Bronchial epithelial cell (primary cell): Measurements from ENCODE around the gene POC1A. TPM values are rescaled to one million over a fixed set of nuclear protein-coding genes. Genes with fewer than 3 reads are reported as not detected.

ENCODE experiments used
- DNase-seq: peaks from one replicate; pipeline ENCODE4 v3.0.0-alpha.2; 2010; ENCODE audit warnings: low read depth
- FAIRE-seq: peaks from 2 replicates; lab custom pipeline; 2011; peaks lifted over from hg19 to GRCh38; lab: Jason Lieb, UNC
- H3K27me3 ChIP-seq: 2 replicates; pipeline ENCODE4 v1.5.1; 2011; ENCODE audit warnings: low read length; ENCODE audit not compliant: control insufficient read depth, insufficient read depth
- H3K36me3 ChIP-seq: 2 replicates; pipeline ENCODE4 v1.5.1; 2011; ENCODE audit warnings: low read length; ENCODE audit not compliant: control insufficient read depth, insufficient read depth
- H3K4me3 ChIP-seq: 2 replicates; pipeline ENCODE4 v1.5.1; 2011; ENCODE audit warnings: mild to moderate bottlenecking, low read depth, low read length, control low read depth
- total RNA-seq: library from RNA; depleted of rRNA; stranded (reverse); fragments of >200 nt; gene quantifications from 2 replicates; pipeline ENCODE4 v1.2.1, GENCODE V29; 2014
- TF ChIP-seq, protein P1 (sequence below): IDR thresholded peaks from 2 replicates; pipeline ENCODE4 v1.5.1; 2011; ENCODE audit warnings: mild to moderate bottlenecking, moderate library complexity, low read length, control low read depth, inconsistent platforms; ENCODE audit not compliant: insufficient read depth, severe bottlenecking

POC1A gene
- total RNA-seq, 1 donor from 2014 or later = 1.8 TPM

DNA sequence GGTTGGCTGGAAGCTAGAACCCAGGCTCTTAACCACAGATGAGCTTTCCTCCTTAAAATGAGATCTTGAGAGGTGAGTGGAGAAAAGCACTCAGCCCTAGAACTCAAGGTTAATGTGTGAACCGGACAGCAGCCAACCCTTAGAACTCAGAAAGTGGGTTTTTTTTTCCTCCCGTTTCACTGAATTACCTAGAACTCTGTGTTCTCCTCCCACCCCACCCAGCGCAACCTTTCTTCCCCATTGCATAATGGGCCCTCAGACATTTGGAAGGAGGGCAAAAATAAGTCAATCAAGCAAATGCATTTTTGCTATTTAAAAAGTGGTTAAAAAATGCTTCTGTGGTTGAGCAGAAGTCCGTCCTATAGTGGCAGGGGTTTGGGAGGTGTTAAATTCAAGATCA, 36.7 kb downstream of the POC1A start:
- FAIRE-seq (no peak), DNase-seq (no peak)
- Histone ChIP-seq H3K36me3 (no peaks in the 10 kb centered on the region), H3K4me3 (no peak overlapping the region), H3K27me3 (no peaks in the 10 kb centered on the region)
- TF ChIP-seq, protein P1, sequence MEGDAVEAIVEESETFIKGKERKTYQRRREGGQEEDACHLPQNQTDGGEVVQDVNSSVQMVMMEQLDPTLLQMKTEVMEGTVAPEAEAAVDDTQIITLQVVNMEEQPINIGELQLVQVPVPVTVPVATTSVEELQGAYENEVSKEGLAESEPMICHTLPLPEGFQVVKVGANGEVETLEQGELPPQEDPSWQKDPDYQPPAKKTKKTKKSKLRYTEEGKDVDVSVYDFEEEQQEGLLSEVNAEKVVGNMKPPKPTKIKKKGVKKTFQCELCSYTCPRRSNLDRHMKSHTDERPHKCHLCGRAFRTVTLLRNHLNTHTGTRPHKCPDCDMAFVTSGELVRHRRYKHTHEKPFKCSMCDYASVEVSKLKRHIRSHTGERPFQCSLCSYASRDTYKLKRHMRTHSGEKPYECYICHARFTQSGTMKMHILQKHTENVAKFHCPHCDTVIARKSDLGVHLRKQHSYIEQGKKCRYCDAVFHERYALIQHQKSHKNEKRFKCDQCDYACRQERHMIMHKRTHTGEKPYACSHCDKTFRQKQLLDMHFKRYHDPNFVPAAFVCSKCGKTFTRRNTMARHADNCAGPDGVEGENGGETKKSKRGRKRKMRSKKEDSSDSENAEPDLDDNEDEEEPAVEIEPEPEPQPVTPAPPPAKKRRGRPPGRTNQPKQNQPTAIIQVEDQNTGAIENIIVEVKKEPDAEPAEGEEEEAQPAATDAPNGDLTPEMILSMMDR = no peak

GRCh38 chr3:52112056-52112455, 42.2 kb downstream of the POC1A start:
- DNase-seq = no peak
- no peak for FAIRE-seq
- Histone ChIP-seq H3K27me3 (no peaks in the 10 kb centered on the region), H3K36me3 (no peaks in the 10 kb centered on the region), H3K4me3 (no peak overlapping the region)
- TF ChIP-seq, protein P1 = no peak

DNA sequence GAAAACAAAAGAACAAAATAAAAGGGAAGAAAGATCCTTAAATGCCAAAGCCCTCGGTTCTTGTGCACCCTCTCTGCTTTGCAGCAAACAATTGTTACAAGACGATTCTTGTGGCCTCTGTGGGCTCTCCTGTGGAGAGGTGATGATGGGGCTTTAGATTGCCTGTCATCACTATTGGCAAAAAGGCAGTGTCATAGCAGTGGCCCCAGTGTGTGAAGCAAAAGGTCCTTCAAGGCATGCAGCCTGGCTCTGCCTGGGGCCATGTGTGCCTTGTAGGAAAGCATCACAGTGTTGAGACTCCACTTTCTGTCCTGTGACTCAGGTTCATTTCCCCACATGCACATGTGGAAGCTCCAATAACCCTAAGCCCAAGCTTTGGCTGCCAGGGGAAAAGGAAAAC, 43.7 kb downstream of the POC1A start:
- DNase-seq (no peak), FAIRE-seq (no peak)
- no peaks in the 10 kb centered on the region for H3K36me3 ChIP-seq
- TF ChIP-seq, protein P1 = no peak
- H3K27me3 ChIP-seq = no peaks in the 10 kb centered on the region
- no peak overlapping the region for H3K4me3 ChIP-seq

DNA sequence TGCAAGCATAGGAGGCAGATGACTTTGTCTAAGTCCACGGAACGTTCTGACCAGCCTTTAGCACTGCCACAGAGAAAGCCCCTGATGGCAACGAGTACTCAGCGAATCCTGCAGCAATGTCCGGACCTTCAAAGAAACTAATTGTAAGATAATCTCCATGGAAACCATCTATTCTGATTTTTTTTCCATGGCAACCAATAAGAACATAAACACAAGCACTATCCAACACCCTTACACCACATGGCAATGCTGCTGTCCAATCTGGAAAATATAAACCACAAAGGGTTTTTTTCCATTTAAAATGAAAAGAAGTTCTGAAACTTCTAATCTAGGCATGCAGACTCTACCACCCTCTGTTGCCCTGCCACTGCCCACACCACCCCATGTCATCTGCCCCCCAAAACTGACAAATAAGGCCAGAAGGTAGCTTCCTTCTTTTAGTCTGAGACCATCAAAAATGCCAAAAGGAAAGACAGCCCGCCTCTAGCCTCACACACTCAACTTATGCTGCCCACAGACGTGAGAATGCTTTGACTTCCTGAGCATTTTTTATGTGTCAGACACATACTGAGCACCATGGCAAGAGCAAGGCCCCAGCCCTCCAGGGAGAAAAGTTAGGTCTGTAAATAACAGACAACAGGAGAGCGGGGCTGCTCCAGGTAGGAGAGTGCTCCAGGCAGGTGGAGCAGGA, 44.5 kb downstream of the POC1A start:
- FAIRE-seq (no peak), DNase-seq (no peak)
- H3K27me3 ChIP-seq = no peaks in the 10 kb centered on the region
- TF ChIP-seq, protein P1 = no peak
- no peaks in the 10 kb centered on the region for H3K36me3 ChIP-seq
- no peak overlapping the region for H3K4me3 ChIP-seq

- Histone ChIP-seq H3K4me3 (no peak overlapping the region), H3K36me3 (no peaks in the 10 kb centered on the region), H3K27me3 (no peaks in the 10 kb centered on the region)
- TF ChIP-seq, protein P1 = no peak
- FAIRE-seq (peak; percentile 23), DNase-seq (no peak)
Observed at GRCh38 chr3:52108302-52109232, 45.7 kb downstream of the POC1A start.
